Tongue (tissue), 2 donors: ENCODE results near the gene ZNF302. TPM values are rescaled to one million over a fixed set of nuclear protein-coding genes. Genes with fewer than 3 reads are reported as not detected.
"Not testable (repeated sequence)": the region's sequence is repeated elsewhere in the genome, so short reads cannot be mapped to it uniquely, and the experiment has no call there.

Experiments used
- DNase-seq: peaks from one replicate; pipeline ENCODE4 v3.0.0-alpha.2; 2015
- total RNA-seq: library from RNA; depleted of rRNA; stranded (reverse); fragments of >200 nt; gene quantifications from one replicate; pipeline ENCODE4 v1.2.3, GENCODE V29; 2014

Gene ZNF302
- total RNA-seq: 55.6 TPM

- DNase-seq: peak; percentile 99
Measured at GRCh38 chr19:34677386-34678084, at the start of gene ZNF302. Gene ZNF302 (plus strand): TSS chr19:34677678. CDS start chr19:34678805, 1,127 bp downstream.

DNA sequence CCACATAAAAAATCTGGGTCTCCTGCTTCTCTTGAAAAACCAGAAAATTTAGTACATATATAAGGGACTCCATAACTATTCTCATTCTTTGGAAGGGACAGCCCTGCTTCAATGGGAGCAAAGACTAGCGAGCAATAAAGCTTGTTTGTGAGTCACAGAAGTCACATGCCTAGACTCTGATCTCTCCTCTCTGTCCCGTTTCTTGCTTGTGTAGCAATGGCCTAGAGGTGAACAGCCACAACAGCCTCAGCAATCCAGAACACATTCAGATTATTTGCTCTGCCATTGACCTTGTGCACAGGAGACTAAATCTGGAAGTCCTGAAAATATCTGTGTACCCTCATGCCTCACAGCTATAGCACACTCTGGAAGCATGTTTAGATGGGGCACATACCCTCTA lies 43.7 kb upstream of the ZNF302 start:
- DNase-seq: no peak

DNA sequence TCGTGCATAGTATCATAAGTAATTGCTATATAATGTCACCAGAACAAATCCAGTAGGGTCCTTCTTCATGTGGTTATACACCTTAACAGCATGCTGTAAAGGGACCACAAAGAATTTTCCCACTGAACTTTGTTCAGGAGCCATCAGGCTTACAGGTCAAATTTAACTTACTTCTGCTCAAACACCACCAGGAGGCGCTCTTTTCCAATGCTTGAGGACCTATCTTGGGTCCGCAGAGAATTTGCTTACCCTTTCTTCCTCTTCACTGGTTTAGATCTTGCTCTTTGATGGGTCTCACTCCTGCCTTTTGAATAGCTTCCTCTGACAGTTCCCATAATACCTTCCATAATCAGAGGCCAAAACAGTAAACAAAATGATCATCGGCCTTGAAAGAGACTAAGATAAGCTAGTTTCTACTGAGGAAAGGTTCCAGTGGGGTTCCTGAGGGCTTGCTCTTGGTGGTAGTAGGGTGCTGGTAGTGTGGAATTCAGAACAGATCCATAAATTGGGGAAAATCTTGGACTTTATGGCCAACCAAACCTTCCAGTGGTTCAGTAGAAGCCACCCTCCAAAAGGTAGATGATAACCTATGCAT lies 37.9 kb upstream of the ZNF302 start:
- peak; percentile 84 for DNase-seq

DNA sequence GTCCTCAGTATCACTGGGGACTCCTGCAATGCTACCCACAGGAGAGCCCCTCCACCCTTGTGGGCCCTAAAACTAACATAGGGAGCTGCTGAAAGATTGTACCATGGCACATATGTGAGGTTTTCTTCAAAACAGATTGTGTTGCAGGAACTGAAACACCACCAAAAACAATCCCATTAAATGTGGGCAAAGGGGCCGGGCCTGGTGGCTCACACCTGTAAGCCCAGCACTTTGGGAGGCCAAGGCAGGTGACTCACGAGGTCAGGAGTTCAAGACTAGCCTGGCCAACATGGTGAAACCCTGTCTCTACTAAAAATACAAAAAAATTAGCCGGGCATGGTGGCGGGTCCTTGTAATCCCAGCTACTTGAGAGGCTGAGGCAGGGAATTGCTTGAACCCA lies 35.2 kb upstream of the ZNF302 start:
- no peak for DNase-seq

GRCh38 chr19:34644991-34645461 lies 32.5 kb upstream of the ZNF302 start:
- peak; percentile 46 for DNase-seq

GRCh38 chr19:34645551-34645950 lies 31.9 kb upstream of the ZNF302 start:
- peak; percentile 83 for DNase-seq

DNA sequence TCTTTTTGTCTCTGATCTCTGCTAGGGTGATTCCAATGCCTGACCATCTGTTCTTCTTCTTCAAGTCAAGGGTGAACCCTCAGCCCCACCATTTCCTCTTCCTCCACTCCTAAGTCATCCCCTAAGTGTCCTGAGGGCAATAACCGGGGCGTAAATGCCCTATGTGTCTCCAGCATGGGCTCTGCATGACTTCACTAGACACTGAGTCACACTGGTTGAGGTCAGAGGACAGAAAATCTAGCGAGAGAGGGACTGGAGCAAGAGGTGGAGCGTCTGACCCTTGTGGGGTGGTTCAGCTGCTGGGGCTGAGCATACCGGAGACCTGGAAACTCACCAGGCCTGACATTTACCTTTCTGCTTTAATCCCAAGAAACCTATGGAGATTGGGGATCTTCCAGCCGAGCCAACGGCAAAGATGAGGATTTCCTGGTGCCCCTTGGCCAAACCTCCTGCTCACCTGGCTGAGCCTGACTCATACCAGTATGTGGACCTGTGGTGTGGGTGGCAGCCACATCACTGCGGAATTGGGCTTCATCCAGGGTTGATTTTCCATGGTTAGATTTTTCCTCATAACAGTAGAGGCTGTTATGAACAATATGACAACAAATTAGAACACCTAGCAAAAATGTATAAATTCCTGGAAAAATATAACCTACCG lies 27.5 kb upstream of the ZNF302 start:
- DNase-seq: no peak

DNA sequence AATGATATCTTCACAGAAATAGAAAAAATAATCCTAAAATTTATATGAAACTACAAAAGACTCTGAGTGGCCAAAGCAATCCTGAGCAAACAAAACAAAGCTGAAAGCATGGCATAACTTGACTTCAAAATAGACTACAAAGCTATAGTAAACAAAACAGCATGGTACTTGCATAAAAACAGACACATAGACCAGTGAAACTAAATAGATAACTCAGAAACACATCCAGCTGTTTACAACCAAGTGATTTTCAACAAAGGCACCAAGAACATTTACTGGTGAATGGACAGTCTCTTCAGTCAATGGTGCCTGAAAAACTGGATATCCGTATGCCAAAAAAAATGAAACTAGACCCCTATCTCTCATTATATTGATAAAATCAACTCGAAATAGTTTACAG lies 25.7 kb upstream of the ZNF302 start:
- DNase-seq: no peak

GRCh38 chr19:34654796-34655195 lies 22.7 kb upstream of the ZNF302 start:
- DNase-seq: no peak

GRCh38 chr19:34655651-34656050 lies 21.8 kb upstream of the ZNF302 start:
- no peak for DNase-seq

DNA sequence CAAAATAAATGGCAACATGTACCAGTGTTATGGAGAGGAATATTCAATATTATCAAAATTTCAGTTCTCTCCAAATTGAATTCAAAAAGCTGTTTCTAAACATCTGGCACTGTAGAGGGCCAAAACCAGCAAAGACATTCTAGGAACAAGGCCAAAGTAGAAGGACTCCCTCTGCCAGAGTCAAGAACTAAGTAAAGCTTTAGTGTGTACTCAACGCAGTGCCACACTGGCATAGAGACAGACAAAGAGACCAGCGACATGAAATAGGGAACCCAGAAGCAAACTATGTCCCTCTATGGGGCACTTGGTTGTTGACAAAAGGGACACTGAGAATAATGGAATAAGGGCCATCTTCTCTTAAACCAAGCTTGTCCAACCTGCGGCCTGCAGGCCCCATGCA lies 16.1 kb upstream of the ZNF302 start:
- DNase-seq: no peak

DNA sequence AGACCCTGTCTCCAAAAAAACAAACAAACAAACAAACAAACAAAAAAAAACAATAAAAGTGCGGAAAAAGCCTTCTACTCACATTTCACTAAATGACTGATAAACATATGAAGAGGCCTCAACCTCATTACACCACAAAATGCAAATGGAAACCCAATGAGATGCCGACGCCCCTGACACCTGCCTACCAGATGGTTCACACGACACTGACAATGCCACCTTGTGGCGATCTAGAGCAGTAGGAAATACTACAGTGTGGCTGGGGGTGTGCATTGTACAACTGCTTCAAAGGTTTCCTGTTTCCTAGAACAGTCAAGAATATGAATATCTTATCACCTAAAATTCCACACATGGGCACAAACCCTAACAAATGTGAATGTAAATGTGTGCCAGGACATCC lies 14.6 kb upstream of the ZNF302 start:
- peak; percentile 20 for DNase-seq

DNA sequence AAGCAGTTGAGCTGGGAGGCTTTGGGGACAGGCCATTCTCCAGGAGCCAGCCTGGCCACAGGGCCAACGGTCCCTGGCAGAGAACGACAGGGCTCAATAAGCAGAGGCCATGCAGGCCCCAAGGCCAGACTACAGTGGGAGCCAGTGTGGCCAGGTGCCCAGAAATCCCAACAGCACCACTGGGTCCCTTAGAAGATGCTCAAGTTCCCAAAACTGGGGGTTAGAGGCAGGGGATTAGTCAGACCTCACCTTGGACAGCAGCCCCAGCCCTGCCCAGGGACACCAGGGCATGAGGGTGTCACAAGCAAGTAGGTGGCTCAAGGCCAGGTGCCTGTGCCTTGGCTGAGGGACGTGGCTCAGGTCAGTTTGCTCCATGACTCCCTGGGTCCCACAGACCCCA lies 13.3 kb upstream of the ZNF302 start:
- DNase-seq: no peak

- no peak for DNase-seq
Measured at GRCh38 chr19:34664870-34665269, 12.6 kb upstream of the ZNF302 start.

- DNase-seq: not testable (repeated sequence)
Measured at GRCh38 chr19:34665275-34665674, 12.2 kb upstream of the ZNF302 start.

DNA sequence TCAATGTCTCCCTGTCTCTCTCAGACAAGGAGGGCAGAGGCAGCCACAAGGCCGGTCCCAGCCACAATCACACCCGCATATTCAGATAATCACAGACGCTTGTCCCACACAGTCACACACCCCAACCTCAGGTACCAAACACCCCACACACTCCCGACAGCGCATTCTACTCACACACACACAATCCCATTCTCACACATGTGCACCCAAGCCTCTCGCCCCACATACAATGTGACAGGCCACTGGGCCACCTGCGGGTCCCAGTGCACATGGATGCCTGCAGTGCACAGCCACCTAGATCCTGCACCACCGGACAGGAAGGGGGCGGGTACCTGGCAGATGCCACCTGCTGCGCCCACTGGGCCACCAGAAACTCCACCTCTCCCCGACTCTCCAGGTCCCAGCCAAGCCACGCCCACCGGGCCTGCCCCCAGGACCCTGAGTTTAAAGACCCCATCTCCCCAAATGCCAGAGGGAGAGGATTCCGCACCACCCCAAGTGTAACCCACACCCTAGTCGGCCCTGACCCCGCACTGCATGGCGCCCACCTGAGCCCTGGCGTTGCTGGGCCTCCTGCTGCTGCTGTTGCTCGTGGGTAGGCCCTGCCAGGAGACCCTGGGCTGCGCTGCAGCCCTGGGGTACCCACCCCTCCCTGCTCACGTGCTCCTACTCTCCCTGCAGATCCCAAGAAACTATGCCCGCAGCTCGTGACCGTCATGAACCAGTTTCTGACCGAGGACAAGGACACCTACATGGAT lies 11.1 kb upstream of the ZNF302 start:
- no peak for DNase-seq

GRCh38 chr19:34666958-34667265 lies 10.6 kb upstream of the ZNF302 start:
- no peak for DNase-seq

DNA sequence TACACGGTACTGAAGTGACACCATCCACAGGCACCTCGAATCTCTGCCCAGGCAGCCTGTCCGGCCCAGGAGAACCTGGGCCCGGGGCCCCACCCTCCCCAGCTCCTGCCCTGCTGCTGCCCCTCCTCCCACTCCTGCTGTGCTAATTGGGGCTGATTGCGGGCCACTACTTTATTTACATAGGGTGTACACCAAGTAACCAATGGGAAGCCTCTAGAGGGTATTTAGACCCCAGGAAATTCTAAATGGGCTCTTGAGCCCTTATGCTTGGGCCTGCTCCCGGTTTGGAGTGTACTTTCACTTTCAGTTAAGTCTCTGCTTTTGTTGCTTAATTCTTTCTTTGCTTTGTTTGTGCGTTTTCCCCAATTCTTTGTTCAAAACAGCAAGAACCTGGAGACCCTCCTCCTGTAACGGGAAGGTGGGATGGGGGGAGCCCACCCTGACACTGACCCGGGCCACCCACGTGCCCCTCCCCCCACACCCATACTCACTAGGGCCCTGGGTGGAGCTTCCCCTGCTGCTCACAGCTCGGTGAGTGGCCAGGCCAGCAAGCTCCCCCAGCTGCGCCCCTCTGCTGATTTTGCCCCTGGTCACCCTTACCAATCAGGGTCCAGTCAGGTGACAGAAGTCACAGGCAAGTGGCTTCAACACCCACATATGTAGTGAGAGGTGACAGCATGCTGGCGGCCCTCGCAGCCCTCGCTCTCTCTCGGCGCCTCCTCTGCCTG lies 10.0 kb upstream of the ZNF302 start:
- DNase-seq: no peak

GRCh38 chr19:34668077-34668689 lies 9.3 kb upstream of the ZNF302 start:
- DNase-seq: not testable (repeated sequence)

DNA sequence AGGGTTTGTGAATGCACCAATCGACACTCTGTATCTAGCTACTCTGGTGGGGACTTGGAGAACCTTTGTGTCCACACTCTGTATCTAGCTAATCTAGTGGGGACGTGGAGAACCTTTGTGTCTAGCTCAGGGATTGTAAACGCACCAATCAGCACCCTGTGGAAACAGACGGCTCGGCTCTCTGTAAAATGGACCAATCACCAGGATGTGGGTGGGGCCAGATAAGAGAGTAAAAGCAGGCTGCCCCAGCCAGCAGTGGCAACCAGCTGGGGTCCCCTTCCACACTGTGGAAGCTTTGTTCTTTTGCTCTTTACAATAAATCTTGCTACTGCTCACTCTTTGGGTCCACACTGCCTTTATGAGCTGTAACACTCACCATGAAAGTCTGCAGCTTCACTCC lies 8.8 kb upstream of the ZNF302 start:
- DNase-seq: not testable (repeated sequence)

DNA sequence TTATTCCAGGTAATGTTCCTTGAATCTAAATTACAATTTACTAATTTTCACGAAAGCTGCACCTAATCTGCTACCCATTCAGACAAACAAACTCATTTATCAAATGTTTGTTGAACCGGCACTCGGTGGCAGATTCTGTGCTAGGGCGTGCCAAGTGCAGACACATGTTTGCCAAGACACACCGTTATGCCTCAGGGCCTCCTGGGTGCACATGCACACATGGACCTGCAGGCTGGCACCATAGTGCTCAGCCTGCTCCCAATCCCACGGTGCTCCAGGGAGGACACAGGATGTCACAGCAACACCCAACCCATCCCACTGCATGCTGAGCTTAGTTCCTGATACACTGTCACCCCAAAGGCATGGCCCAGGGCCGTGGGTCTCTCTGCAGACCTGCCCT lies 8.2 kb upstream of the ZNF302 start:
- no peak for DNase-seq

- DNase-seq: no peak
Measured at GRCh38 chr19:34671972-34672371, 5.5 kb upstream of the ZNF302 start.
